Body of pancreas (tissue), 4 donors: ENCODE results near the gene GABRG3. TPM values are rescaled to one million over a fixed set of nuclear protein-coding genes. Genes with fewer than 3 reads are reported as not detected.

Experiments used
- ATAC-seq: fragments of 150-250 bp; one replicate; pipeline ENCODE4 v1.9.1; 2016
- DNase-seq, 4 donors: peaks; one replicate each; pipeline ENCODE4 v3.0.0-alpha.2; 2019
- H3K27ac ChIP-seq, 4 donors: fragments of 200-600 bp; sonication (generic); 1 replicate in 3 of 4; 2 replicates in 1 of 4; pipeline versions ENCODE4 v1.5.1 to v1.6.1; 2016 to 2019; ENCODE audit warnings: mild to moderate bottlenecking in 1 of 4, mixed read lengths in 1 of 4, moderate library complexity in 1 of 4
- H3K27me3 ChIP-seq, 2 donors: fragments of 200-600 bp; sonication (generic); one replicate each; pipeline ENCODE4 v1.6.0; 2016; ENCODE audit warnings: mild to moderate bottlenecking in 1 of 2
- H3K36me3 ChIP-seq, 2 donors: fragments of 200-600 bp; sonication (generic); replicated peaks in 1 of 2; 2 replicates each; pipeline ENCODE4 v1.5.1; 2016; ENCODE audit warnings: low read depth in 2 of 2; ENCODE audit not compliant: insufficient read depth in 1 of 2
- H3K4me1 ChIP-seq: fragments of 200-600 bp; sonication (generic); one replicate; pipeline ENCODE4 v1.6.0; 2016
- H3K4me3 ChIP-seq, 2 donors: fragments of 200-600 bp; sonication (generic); 1 replicate in 1 of 2; 2 replicates in 1 of 2; pipeline ENCODE4 v1.5.1; 2016 to 2019
- H3K9me3 ChIP-seq, 3 donors: fragments of 200-600 bp; sonication (generic); 1 replicate in 2 of 3; 2 replicates in 1 of 3; pipeline ENCODE4 v1.5.1; 2016
- CTCF ChIP-seq, 7 experiments: fragments of 450-650 bp in 4 of 7; fragments of 200-600 bp in 3 of 7; sonication (generic) in 3 of 7; IDR thresholded peaks; one replicate each; pipeline ENCODE4 v1.5.1; 2016 to 2019; ENCODE audit warnings: antibody characterized with exemption in 7 of 7
- POLR2A ChIP-seq, 3 donors: fragments of 450-650 bp; IDR thresholded peaks; one replicate each; pipeline ENCODE4 v1.6.1; 2016; ENCODE audit warnings: antibody characterized with exemption in 3 of 3, mild to moderate bottlenecking in 2 of 3
- WGBS, 2 donors: methylation state at CpG; one replicate each; pipeline ENCODE4 v1.1.5; 2017; 5-methylcytosine and 5-hydroxymethylcytosine counted together
- intact Hi-C: fragments of 100-400 bp; cut with DNase I; formaldehyde crosslinking; loops from one replicate; pipeline ENCODE4 v1.15.1; 2023
- total RNA-seq, 2 donors: library from RNA; depleted of rRNA; stranded (reverse); fragments of >200 nt; gene quantifications; one replicate each; pipeline ENCODE4 v1.1.0, GENCODE V29; 2016

GABRG3 gene
- total RNA-seq, 2 donors from 2014 or later: not detected

GRCh38 chr15:27535445-27536129 is 564.6 kb downstream of the GABRG3 start:
- 60 to 63% methylated on average over 6 of the region's 6 CpGs for WGBS, 2 donors
- Histone ChIP-seq H3K9me3 (no peaks in the 10 kb centered on the region), H3K4me1 (no peaks in the 10 kb centered on the region), H3K27ac (no peak overlapping the region), H3K36me3 (no peaks in the 10 kb centered on the region), H3K4me3 (no peak overlapping the region), H3K27me3 (no peaks in the 10 kb centered on the region)
- TF ChIP-seq CTCF (IDR thresholded peaks at IDR 0.05) (no peak), POLR2A (IDR thresholded peaks at IDR 0.05) (no peak)
- DNase-seq (no peak), ATAC-seq (no peak)
- intact Hi-C loops: no loop called here

GRCh38 chr15:27538325-27538724 is 567.3 kb downstream of the GABRG3 start:
- Histone ChIP-seq H3K4me3 (no peak overlapping the region), H3K27ac (no peak overlapping the region), H3K27me3 (no peaks in the 10 kb centered on the region), H3K9me3 (no peaks in the 10 kb centered on the region), H3K36me3 (no peaks in the 10 kb centered on the region), H3K4me1 (no peaks in the 10 kb centered on the region)
- WGBS, 2 donors: 50 to 55% methylated on average over 3 of the region's 3 CpGs
- intact Hi-C loops: no loop called here
- no peak for DNase-seq
- TF ChIP-seq POLR2A (IDR thresholded peaks at IDR 0.05) (no peak), CTCF (IDR thresholded peaks at IDR 0.05) (no peak)
- ATAC-seq: no peak

GRCh38 chr15:27541581-27541980 is 570.6 kb downstream of the GABRG3 start:
- H3K36me3 ChIP-seq: no peaks in the 10 kb centered on the region
- no peak overlapping the region for H3K4me3 ChIP-seq
- no peak overlapping the region for H3K27ac ChIP-seq
- TF ChIP-seq POLR2A (IDR thresholded peaks at IDR 0.05) (no peak), CTCF (IDR thresholded peaks at IDR 0.05) (no peak)
- no peak for DNase-seq
- H3K4me1 ChIP-seq: no peaks in the 10 kb centered on the region
- no peaks in the 10 kb centered on the region for H3K9me3 ChIP-seq
- H3K27me3 ChIP-seq: no peaks in the 10 kb centered on the region
- 92 to 93% methylated on average over 33 to 40 of the region's 40 CpGs for WGBS, 2 donors
- ATAC-seq: no peak
- intact Hi-C loops: no loop called here

- Histone ChIP-seq H3K27ac (no peak overlapping the region), H3K27me3 (no peaks in the 10 kb centered on the region), H3K4me3 (no peak overlapping the region), H3K9me3 (no peaks in the 10 kb centered on the region), H3K36me3 (no peaks in the 10 kb centered on the region), H3K4me1 (no peaks in the 10 kb centered on the region)
- DNase-seq: no peak
- 44 to 56% methylated on average over 8 of the region's 8 CpGs for WGBS, 2 donors
- no peak for ATAC-seq
- no peak for TF ChIP-seq POLR2A (IDR thresholded peaks at IDR 0.05)
- TF ChIP-seq CTCF (IDR thresholded peaks at IDR 0.05): no peak
- intact Hi-C loops: no loop called here
Observed at GRCh38 chr15:27545494-27546255, 574.7 kb downstream of the GABRG3 start.
